ENCODE measurements around the gene PTPRD. TPM values are rescaled to one million over a fixed set of nuclear protein-coding genes. Genes with fewer than 3 reads are reported as not detected.

The PTPRD gene
- total RNA-seq, 2 donors from 2014 or later, result 60.1 to 75.7 TPM

GRCh38 chr9:9202276-9202675 lies 1410.5 kb downstream of the PTPRD start:
- no peak for DNase-seq
- Histone ChIP-seq H3K4me3 (no peak overlapping the region), H3K4me1 (no peaks in the 10 kb centered on the region), H3K27me3 (no peaks in the 10 kb centered on the region), H3K36me3 (no peaks in the 10 kb centered on the region), H3K27ac (no peak overlapping the region), H3K9ac (ENCODE audit: low read depth in 2 of 2, low read length in 2 of 2) (no peak overlapping the region), H3K9me3 (no peaks in the 10 kb centered on the region)
- intact Hi-C loops (cut with DNase I), result no loop called here
- no peak for TF ChIP-seq CTCF (IDR thresholded peaks at IDR 0.05)

- Histone ChIP-seq H3K36me3 (no peaks in the 10 kb centered on the region), H3K9me3 (no peaks in the 10 kb centered on the region), H3K4me1 (no peaks in the 10 kb centered on the region), H3K27me3 (no peaks in the 10 kb centered on the region), H3K9ac (ENCODE audit: low read depth in 2 of 2, low read length in 2 of 2) (no peak overlapping the region), H3K27ac (no peak overlapping the region), H3K4me3 (no peak overlapping the region)
- no peak for TF ChIP-seq CTCF (IDR thresholded peaks at IDR 0.05)
- DNase-seq, result no peak
- intact Hi-C loops (cut with DNase I), result no loop called here
Observed at GRCh38 chr9:9186086-9186485, 1426.7 kb downstream of the PTPRD start.

- no peaks in the 10 kb centered on the region for H3K9me3 ChIP-seq
- no peak for DNase-seq
- H3K4me1 ChIP-seq, result no peaks in the 10 kb centered on the region
- H3K36me3 ChIP-seq, result no peaks in the 10 kb centered on the region
- intact Hi-C loops (cut with DNase I), result no loop called here
- H3K4me3 ChIP-seq, result no peak overlapping the region
- no peaks in the 10 kb centered on the region for H3K27me3 ChIP-seq
- no peak for TF ChIP-seq CTCF (IDR thresholded peaks at IDR 0.05)
- no peak overlapping the region for H3K27ac ChIP-seq
- H3K9ac ChIP-seq (ENCODE audit: low read depth in 2 of 2, low read length in 2 of 2), result no peak overlapping the region
Observed at GRCh38 chr9:9182431-9182830, 1430.4 kb downstream of the PTPRD start.

GRCh38 chr9:9177081-9177480 lies 1435.7 kb downstream of the PTPRD start:
- H3K36me3 ChIP-seq, result no peaks in the 10 kb centered on the region
- H3K9ac ChIP-seq (ENCODE audit: low read depth in 2 of 2, low read length in 2 of 2), result no peak overlapping the region
- DNase-seq, result no peak
- H3K4me1 ChIP-seq, result no peaks in the 10 kb centered on the region
- H3K4me3 ChIP-seq, result no peak overlapping the region
- H3K9me3 ChIP-seq, result no peaks in the 10 kb centered on the region
- H3K27me3 ChIP-seq, result no peaks in the 10 kb centered on the region
- intact Hi-C loops (cut with DNase I), result no loop called here
- no peak for TF ChIP-seq CTCF (IDR thresholded peaks at IDR 0.05)
- no peak overlapping the region for H3K27ac ChIP-seq

GRCh38 chr9:9174358-9174757 lies 1438.4 kb downstream of the PTPRD start:
- DNase-seq, result no peak
- no peak for TF ChIP-seq CTCF (IDR thresholded peaks at IDR 0.05)
- no peaks in the 10 kb centered on the region for H3K36me3 ChIP-seq
- H3K4me1 ChIP-seq, result no peaks in the 10 kb centered on the region
- intact Hi-C loops (cut with DNase I), result no loop called here
- H3K4me3 ChIP-seq, result no peak overlapping the region
- H3K9ac ChIP-seq (ENCODE audit: low read depth in 2 of 2, low read length in 2 of 2), result no peak overlapping the region
- no peaks in the 10 kb centered on the region for H3K9me3 ChIP-seq
- no peaks in the 10 kb centered on the region for H3K27me3 ChIP-seq
- no peak overlapping the region for H3K27ac ChIP-seq

GRCh38 chr9:9173264-9173663 lies 1439.5 kb downstream of the PTPRD start:
- Histone ChIP-seq H3K9me3 (no peaks in the 10 kb centered on the region), H3K27me3 (no peaks in the 10 kb centered on the region), H3K4me3 (no peak overlapping the region), H3K4me1 (no peaks in the 10 kb centered on the region), H3K9ac (ENCODE audit: low read depth in 2 of 2, low read length in 2 of 2) (no peak overlapping the region), H3K27ac (no peak overlapping the region), H3K36me3 (no peaks in the 10 kb centered on the region)
- intact Hi-C loops (cut with DNase I), result no loop called here
- no peak for TF ChIP-seq CTCF (IDR thresholded peaks at IDR 0.05)
- DNase-seq, result no peak
